HG02678 (cell line): Measurements from ENCODE around the gene ANKRD66.
"Not testable (repeated sequence)": the region's sequence is repeated elsewhere in the genome, so short reads cannot be mapped to it uniquely, and the experiment has no call there.

Experiments
- ATAC-seq: cut with Tn5 transposase; IDR thresholded peaks from one replicate; pipeline ENCODE4 v1.9.1; 2021; ENCODE audit warnings: mild to moderate bottlenecking, moderate library complexity; ENCODE audit not compliant: unreplicated experiment

The ANKRD66 gene

GRCh38 chr6:46751658-46752057 is 4.9 kb downstream of the ANKRD66 start:
- no peak for ATAC-seq

GRCh38 chr6:46755865-46756264 is 9.1 kb downstream of the ANKRD66 start:
- ATAC-seq = no peak

DNA sequence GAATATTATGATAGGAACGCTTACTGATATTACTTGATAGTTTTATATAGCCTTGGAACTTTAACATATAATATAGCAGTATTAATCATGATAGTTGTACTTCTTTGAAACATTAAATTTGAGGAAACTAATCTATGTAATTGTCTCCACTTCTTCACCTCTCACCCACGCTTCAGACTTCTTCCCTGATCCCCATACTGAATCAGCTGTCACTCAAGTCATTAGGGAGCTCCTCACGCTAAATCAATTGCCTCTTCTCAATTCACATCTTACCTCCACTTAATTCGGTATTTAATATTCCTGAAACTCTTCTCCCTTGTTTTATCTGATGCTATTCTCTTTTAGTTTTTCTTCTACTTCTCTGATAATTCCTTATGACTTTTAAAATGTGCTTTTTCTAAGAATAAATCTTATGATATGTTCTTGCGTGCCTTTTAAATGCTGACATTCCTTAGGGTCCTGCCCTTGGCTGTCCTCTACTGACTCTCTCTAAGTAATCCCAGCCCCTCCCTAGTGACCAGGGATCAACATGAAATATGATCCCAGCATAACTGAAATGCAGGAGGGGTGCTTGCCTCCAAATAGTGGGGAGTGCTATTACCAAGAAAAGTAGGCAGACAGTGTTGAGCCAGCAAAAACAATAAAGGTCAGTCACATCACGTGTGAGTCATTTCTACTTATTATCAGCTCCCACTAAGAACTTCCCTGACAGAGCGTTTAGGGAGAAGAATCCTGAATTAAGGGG is 9.9 kb downstream of the ANKRD66 start:
- ATAC-seq = no peak

GRCh38 chr6:46757214-46757596 is 10.5 kb downstream of the ANKRD66 start:
- ATAC-seq = no peak

DNA sequence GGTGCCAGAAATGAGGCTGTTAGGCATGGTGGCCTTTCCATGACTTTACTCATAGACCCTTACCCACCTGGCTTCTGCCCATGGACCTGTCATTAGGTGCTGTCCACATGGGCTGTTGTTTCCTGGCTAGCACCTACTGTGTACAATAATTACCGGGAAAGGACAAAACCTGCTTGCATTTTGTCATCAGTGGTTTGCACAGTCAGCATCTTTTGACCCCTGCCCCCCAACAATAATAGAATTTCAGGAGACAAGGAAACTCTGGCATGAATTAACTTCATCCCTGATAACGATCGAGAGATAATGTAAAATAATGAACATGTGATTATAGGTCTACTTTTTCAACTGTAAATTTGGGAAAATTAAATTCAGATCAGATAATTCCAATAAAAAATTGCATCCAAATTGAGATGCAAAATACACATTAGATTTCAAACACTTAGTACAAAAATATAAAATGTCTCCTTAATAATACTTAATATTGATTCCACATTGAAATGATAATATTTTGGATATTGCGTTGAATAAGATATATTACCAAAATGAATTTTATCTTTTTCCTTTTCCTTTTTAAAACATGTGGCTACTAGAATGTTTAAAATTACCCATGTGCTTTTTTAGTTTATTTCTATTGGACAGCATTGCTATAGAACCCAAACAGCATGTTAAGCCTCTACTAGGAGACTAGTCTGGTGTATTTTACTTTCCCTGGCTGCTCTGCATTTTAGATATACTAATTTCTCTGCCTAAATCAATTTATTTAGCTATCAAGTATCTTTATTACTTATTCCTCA is 12.4 kb downstream of the ANKRD66 start:
- ATAC-seq = no peak

- no peak for ATAC-seq
Observed at GRCh38 chr6:46760925-46761324, 14.2 kb downstream of the ANKRD66 start.

GRCh38 chr6:46763466-46763865 is 16.7 kb downstream of the ANKRD66 start:
- ATAC-seq = no peak

- ATAC-seq = not testable (repeated sequence)
Observed at GRCh38 chr6:46764280-46764679, 17.5 kb downstream of the ANKRD66 start.

GRCh38 chr6:46764961-46765360 is 18.2 kb downstream of the ANKRD66 start:
- no peak for ATAC-seq

GRCh38 chr6:46772016-46772415 is 25.3 kb downstream of the ANKRD66 start:
- no peak for ATAC-seq

GRCh38 chr6:46772762-46773161 is 26.0 kb downstream of the ANKRD66 start:
- peak; percentile 59 for ATAC-seq

- no peak for ATAC-seq
Observed at GRCh38 chr6:46773201-46773855, 26.6 kb downstream of the ANKRD66 start.

- ATAC-seq = not testable (repeated sequence)
Observed at GRCh38 chr6:46774736-46775135, 28.0 kb downstream of the ANKRD66 start.

DNA sequence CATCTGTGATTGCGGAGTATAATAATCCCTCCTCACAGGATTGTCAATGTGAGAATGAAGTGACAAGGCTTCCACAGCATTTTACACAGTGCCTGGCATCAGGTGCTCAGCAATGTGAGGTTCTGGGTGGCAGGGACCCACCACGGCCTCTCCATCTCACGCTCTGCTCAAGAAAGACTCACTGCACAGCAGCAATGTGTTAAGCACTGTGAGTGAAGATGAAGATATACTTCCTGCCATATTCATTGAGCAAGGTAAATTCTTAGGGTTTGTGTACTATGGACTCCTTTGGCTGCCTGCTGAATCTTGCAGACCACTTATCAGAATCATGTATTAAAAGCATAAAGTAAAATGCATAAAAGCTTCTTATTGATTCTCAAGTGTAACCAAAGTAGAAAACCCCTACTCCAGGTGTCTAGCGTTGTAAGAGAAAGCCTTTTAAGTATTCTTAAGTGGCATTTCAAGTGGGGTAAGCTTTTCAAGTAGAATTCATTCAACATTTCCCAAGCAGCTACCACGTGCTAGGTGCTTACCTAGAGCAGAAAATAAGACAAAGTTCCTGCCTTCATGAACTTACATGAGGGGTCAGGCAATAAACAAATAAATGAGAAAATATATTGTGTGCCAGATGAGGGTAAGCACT is 29.5 kb downstream of the ANKRD66 start:
- ATAC-seq = no peak

- no peak for ATAC-seq
Observed at GRCh38 chr6:46777476-46778346, 31.0 kb downstream of the ANKRD66 start.

GRCh38 chr6:46781478-46782378 is 35.0 kb downstream of the ANKRD66 start:
- ATAC-seq = no peak

DNA sequence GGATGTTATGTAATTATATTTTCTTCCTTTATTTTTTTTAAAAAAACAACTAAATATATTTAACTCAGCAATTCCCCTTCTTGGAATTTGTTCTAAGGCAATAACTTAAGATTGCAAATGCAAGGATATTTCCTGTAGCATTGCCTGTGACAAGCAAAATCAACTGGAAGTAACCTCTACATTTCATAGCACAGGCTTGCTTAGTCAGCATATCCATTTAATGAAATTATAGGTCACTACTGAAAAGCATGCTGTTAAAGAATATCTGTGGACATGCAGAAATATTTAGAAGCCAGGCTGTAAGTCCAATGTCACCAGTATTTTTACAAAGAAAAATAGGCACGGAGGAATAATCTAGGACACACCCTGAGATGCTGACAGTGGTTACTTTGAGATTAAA is 37.8 kb downstream of the ANKRD66 start:
- no peak for ATAC-seq

- no peak for ATAC-seq
Observed at GRCh38 chr6:46787871-46788540, 41.3 kb downstream of the ANKRD66 start.

DNA sequence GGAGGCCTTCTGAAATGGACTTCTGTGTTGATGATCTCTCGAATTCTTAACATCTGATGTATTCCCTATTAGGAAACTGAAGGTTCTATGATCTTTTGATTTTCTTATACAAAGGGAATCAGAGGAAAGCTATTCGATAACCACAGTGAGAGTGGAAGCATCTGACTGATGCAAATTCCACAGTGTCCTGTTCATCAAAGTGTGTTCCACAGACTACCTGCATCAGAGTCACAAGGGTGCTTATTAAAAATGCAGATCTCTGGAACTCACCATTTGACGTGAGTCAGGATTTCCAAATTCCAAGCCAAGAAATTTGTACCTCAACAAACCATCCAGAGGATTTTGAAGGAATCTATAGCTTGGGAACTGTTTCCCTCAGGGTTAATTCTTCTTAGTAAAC is 42.1 kb downstream of the ANKRD66 start:
- ATAC-seq = no peak
